ENCODE data around the gene SLC5A11. TPM values are rescaled to one million over a fixed set of nuclear protein-coding genes. Genes with fewer than 3 reads are reported as not detected.

Gene SLC5A11
- total and polyA plus RNA-seq, 2 donors: 0.09 to 0.14 TPM

DNA sequence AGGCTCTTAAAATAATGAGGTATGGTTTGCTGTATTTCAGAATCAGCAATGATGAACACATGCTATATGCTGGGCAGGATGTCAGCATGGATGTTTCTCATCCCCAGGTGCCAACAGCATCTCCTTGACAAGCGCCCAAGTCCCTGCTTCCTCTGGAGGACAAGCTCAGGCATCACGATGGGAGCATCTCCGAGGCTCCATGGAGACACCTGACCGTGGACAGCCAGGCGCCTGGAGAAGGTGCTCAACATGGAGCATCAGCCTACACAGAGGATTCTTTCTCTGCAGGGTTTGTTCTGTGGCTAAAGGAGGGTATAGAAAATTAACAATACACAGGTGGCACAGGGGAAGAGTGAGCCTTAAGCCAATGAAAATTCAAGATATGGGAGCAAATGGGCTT lies 72.1 kb downstream of the SLC5A11 start:
- Histone ChIP-seq H3K4me1 (ENCODE audit: control insufficient read depth in 2 of 2, insufficient read depth in 2 of 2, low read length in 2 of 2) (no peaks in the 10 kb centered on the region), H3K27ac (ENCODE audit: low read depth in 1 of 2, low read length in 1 of 2) (no peak overlapping the region), H3K36me3 (ENCODE audit: control insufficient read depth in 2 of 2, insufficient read depth in 2 of 2, low read length in 1 of 2) (peaks cover 11 to 21% of the 10 kb centered on the region in 2 donors)

DNA sequence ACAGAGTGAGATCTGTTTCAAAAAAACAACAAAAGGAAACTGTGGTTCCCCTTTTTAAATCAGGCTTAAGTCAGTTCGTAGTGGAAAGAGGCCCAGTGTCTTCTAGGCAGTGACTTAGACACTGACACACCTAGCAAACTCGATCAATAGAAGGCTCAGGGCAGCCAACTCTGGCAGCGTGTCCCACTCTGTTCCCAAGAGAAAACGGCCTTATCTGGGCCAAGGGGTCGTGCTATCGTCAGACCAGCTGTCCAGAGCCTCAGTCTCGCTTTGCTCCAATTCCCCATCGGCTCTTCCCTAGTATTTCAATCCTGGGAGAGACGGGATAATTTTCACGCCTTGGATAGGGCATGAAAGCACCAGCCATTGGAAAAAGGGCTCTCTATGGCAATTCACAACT lies 72.9 kb downstream of the SLC5A11 start:
- Histone ChIP-seq H3K4me3 (ENCODE audit: low read length in 2 of 2) (no peak overlapping the region), H3K36me3 (ENCODE audit: control insufficient read depth in 2 of 2, insufficient read depth in 2 of 2, low read length in 1 of 2) (peaks cover 11 to 26% of the 10 kb centered on the region in 2 donors), H3K27me3 (ENCODE audit: control insufficient read depth in 2 of 2, insufficient read depth in 1 of 2, low read length in 1 of 2) (no peaks in the 10 kb centered on the region), H3K4me1 (ENCODE audit: control insufficient read depth in 2 of 2, insufficient read depth in 2 of 2, low read length in 2 of 2) (no peaks in the 10 kb centered on the region), H3K9me3 (ENCODE audit: control insufficient read depth in 2 of 2, insufficient read depth in 1 of 2, low read length in 1 of 2) (no peaks in the 10 kb centered on the region), H3K27ac (ENCODE audit: low read depth in 1 of 2, low read length in 1 of 2) (no peak overlapping the region)
- WGBS: 92% methylated on average over 10 of the region's 10 CpGs
- no peak for DNase-seq (ENCODE audit: low read depth in 6 of 9, low spot score in 9 of 9)

More for the DNA sequence above, 72.1 kb downstream of the SLC5A11 start:
- no peak overlapping the region for H3K4me3 ChIP-seq (ENCODE audit: low read length in 2 of 2)
- H3K27me3 ChIP-seq (ENCODE audit: control insufficient read depth in 2 of 2, insufficient read depth in 1 of 2, low read length in 1 of 2): no peaks in the 10 kb centered on the region
- no peaks in the 10 kb centered on the region for H3K9me3 ChIP-seq (ENCODE audit: control insufficient read depth in 2 of 2, insufficient read depth in 1 of 2, low read length in 1 of 2)
- no peak for DNase-seq (ENCODE audit: low read depth in 6 of 9, low spot score in 9 of 9)
- 97% methylated on average over 5 of the region's 5 CpGs for WGBS

DNA sequence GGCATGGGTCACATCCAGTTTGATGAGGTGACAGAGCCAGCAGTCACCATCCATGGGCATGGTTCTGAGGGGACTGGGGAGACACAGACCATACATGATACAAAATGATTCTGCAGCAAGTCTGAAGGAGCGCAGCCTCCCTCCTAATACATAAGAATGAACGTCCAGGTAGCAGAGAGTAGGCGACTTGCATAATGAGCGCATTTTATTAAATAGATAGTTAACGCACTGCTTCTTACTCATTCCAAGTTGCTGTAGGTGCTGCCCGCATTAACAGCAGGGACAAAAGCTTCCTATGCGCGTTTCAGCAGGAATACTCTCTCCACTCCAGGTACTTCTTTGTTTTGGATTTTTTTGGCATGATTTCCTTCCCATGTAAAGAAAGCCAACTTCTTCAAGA lies 73.8 kb downstream of the SLC5A11 start:
- Histone ChIP-seq H3K9me3 (ENCODE audit: control insufficient read depth in 2 of 2, insufficient read depth in 1 of 2, low read length in 1 of 2) (no peaks in the 10 kb centered on the region), H3K27me3 (ENCODE audit: control insufficient read depth in 2 of 2, insufficient read depth in 1 of 2, low read length in 1 of 2) (no peaks in the 10 kb centered on the region), H3K27ac (ENCODE audit: low read depth in 1 of 2, low read length in 1 of 2) (no peak overlapping the region), H3K4me3 (ENCODE audit: low read length in 2 of 2) (no peak overlapping the region), H3K4me1 (ENCODE audit: control insufficient read depth in 2 of 2, insufficient read depth in 2 of 2, low read length in 2 of 2) (no peaks in the 10 kb centered on the region), H3K36me3 (ENCODE audit: control insufficient read depth in 2 of 2, insufficient read depth in 2 of 2, low read length in 1 of 2) (peaks cover 11 to 27% of the 10 kb centered on the region in 2 donors)
- no peak for DNase-seq (ENCODE audit: low read depth in 6 of 9, low spot score in 9 of 9)
- 98% methylated on average over 8 of the region's 8 CpGs for WGBS

- no peak overlapping the region for H3K27ac ChIP-seq (ENCODE audit: low read depth in 1 of 2, low read length in 1 of 2)
- no peaks in the 10 kb centered on the region for H3K9me3 ChIP-seq (ENCODE audit: control insufficient read depth in 2 of 2, insufficient read depth in 1 of 2, low read length in 1 of 2)
- no peaks in the 10 kb centered on the region for H3K4me1 ChIP-seq (ENCODE audit: control insufficient read depth in 2 of 2, insufficient read depth in 2 of 2, low read length in 2 of 2)
- over 99% methylated on average over 3 of the region's 3 CpGs for WGBS
- no peak overlapping the region for H3K4me3 ChIP-seq (ENCODE audit: low read length in 2 of 2)
- DNase-seq (ENCODE audit: low read depth in 6 of 9, low spot score in 9 of 9): no peak
- peaks cover 11 to 27% of the 10 kb centered on the region in 2 donors for H3K36me3 ChIP-seq (ENCODE audit: control insufficient read depth in 2 of 2, insufficient read depth in 2 of 2, low read length in 1 of 2)
- H3K27me3 ChIP-seq (ENCODE audit: control insufficient read depth in 2 of 2, insufficient read depth in 1 of 2, low read length in 1 of 2): no peaks in the 10 kb centered on the region
Observed at GRCh38 chr16:24920568-24920967, 74.8 kb downstream of the SLC5A11 start.

DNA sequence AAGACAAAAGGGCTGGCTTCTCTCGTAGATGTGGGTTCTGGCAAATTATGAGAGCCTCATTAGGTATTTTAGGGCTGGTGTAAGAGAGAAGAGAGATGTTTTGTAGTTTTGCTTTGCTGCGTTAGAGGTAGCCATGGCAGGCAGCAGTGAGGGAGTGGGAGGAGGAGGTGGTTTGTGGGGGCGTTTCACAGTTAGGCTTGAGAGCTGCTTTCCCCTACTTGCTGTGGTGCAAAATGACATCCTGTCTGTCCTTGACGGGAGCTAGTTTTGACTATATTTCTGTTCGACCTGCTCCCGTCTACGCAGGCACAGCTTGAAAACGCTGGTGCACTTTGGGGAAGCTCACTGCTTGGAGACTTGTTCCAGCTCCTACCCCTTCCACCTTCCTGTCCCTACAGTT lies 75.5 kb downstream of the SLC5A11 start:
- Histone ChIP-seq H3K4me3 (ENCODE audit: low read length in 2 of 2) (no peak overlapping the region), H3K27me3 (ENCODE audit: control insufficient read depth in 2 of 2, insufficient read depth in 1 of 2, low read length in 1 of 2) (no peaks in the 10 kb centered on the region), H3K4me1 (ENCODE audit: control insufficient read depth in 2 of 2, insufficient read depth in 2 of 2, low read length in 2 of 2) (no peaks in the 10 kb centered on the region), H3K36me3 (ENCODE audit: control insufficient read depth in 2 of 2, insufficient read depth in 2 of 2, low read length in 1 of 2) (peaks cover 11 to 27% of the 10 kb centered on the region in 2 donors), H3K9me3 (ENCODE audit: control insufficient read depth in 2 of 2, insufficient read depth in 1 of 2, low read length in 1 of 2) (no peaks in the 10 kb centered on the region), H3K27ac (ENCODE audit: low read depth in 1 of 2, low read length in 1 of 2) (no peak overlapping the region)
- peak in 3 of 9 donors; percentile 3 to 12 (median 5) for DNase-seq (ENCODE audit: low read depth in 6 of 9, low spot score in 9 of 9)
- 94% methylated on average over 8 of the region's 8 CpGs for WGBS

- Histone ChIP-seq H3K27me3 (ENCODE audit: control insufficient read depth in 2 of 2, insufficient read depth in 1 of 2, low read length in 1 of 2) (no peaks in the 10 kb centered on the region), H3K27ac (ENCODE audit: low read depth in 1 of 2, low read length in 1 of 2) (no peak overlapping the region), H3K4me3 (ENCODE audit: low read length in 2 of 2) (no peak overlapping the region), H3K4me1 (ENCODE audit: control insufficient read depth in 2 of 2, insufficient read depth in 2 of 2, low read length in 2 of 2) (no peaks in the 10 kb centered on the region), H3K9me3 (ENCODE audit: control insufficient read depth in 2 of 2, insufficient read depth in 1 of 2, low read length in 1 of 2) (no peaks in the 10 kb centered on the region), H3K36me3 (ENCODE audit: control insufficient read depth in 2 of 2, insufficient read depth in 2 of 2, low read length in 1 of 2) (peaks cover 8 to 26% of the 10 kb centered on the region in 2 donors)
- DNase-seq (ENCODE audit: low read depth in 6 of 9, low spot score in 9 of 9): no peak
- WGBS: 98% methylated on average over 2 of the region's 2 CpGs
Observed at GRCh38 chr16:24925163-24925562, 79.4 kb downstream of the SLC5A11 start.

DNA sequence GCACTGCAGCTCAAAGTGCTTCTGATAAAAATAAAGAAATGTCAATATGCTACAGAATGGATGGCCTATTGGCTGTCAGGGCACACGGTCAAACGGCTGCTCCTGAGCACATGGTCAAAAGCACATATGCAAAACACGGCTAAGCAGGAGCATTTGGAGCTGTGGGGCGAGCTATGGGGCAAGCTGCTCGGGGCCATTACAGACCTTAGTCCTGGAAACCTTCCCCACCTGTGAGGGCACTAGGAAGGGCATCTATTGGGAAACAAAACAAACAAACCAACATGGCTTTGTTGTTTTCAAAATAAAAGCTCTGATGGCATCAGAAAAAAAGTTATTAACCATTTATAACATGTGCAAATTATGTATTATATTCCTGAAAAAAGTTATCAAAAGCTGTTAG lies 83.6 kb downstream of the SLC5A11 start:
- DNase-seq (ENCODE audit: low read depth in 6 of 9, low spot score in 9 of 9): no peak
- H3K27ac ChIP-seq (ENCODE audit: low read depth in 1 of 2, low read length in 1 of 2): no peak overlapping the region
- H3K27me3 ChIP-seq (ENCODE audit: control insufficient read depth in 2 of 2, insufficient read depth in 1 of 2, low read length in 1 of 2): no peaks in the 10 kb centered on the region
- 98% methylated on average over 5 of the region's 5 CpGs for WGBS
- H3K9me3 ChIP-seq (ENCODE audit: control insufficient read depth in 2 of 2, insufficient read depth in 1 of 2, low read length in 1 of 2): no peaks in the 10 kb centered on the region
- H3K4me1 ChIP-seq (ENCODE audit: control insufficient read depth in 2 of 2, insufficient read depth in 2 of 2, low read length in 2 of 2): no peaks in the 10 kb centered on the region
- peaks cover 17 to 36% of the 10 kb centered on the region in 2 donors for H3K36me3 ChIP-seq (ENCODE audit: control insufficient read depth in 2 of 2, insufficient read depth in 2 of 2, low read length in 1 of 2)
- H3K4me3 ChIP-seq (ENCODE audit: low read length in 2 of 2): no peak overlapping the region

GRCh38 chr16:24930440-24930839 lies 84.7 kb downstream of the SLC5A11 start:
- H3K27ac ChIP-seq (ENCODE audit: low read depth in 1 of 2, low read length in 1 of 2): no peak overlapping the region
- H3K27me3 ChIP-seq (ENCODE audit: control insufficient read depth in 2 of 2, insufficient read depth in 1 of 2, low read length in 1 of 2): no peaks in the 10 kb centered on the region
- no peak overlapping the region for H3K4me3 ChIP-seq (ENCODE audit: low read length in 2 of 2)
- WGBS: 99% methylated on average over 6 of the region's 6 CpGs
- H3K4me1 ChIP-seq (ENCODE audit: control insufficient read depth in 2 of 2, insufficient read depth in 2 of 2, low read length in 2 of 2): no peaks in the 10 kb centered on the region
- peaks cover 24 to 46% of the 10 kb centered on the region in 2 donors for H3K36me3 ChIP-seq (ENCODE audit: control insufficient read depth in 2 of 2, insufficient read depth in 2 of 2, low read length in 1 of 2)
- DNase-seq (ENCODE audit: low read depth in 6 of 9, low spot score in 9 of 9): no peak
- H3K9me3 ChIP-seq (ENCODE audit: control insufficient read depth in 2 of 2, insufficient read depth in 1 of 2, low read length in 1 of 2): no peaks in the 10 kb centered on the region

DNA sequence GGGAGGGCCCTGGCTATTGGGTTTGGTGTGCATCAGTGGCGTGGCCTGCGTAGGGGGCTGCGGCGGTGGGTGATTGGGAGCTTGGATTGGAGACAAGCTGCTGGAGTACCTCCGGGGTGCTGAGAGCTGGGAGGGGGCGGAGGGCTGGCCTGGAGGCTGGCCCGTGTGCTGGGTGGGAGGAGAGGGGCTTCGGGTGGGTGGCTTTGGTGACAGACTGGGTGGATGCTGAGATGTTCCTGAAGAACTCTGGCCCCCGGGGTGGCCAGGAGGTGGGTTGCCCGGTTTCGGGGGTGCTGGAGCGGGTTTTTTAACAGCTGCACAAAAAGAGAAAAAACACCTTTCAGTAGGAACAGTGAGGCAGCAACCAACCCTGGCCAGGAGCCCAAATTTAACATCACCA lies 85.3 kb downstream of the SLC5A11 start:
- H3K27ac ChIP-seq (ENCODE audit: low read depth in 1 of 2, low read length in 1 of 2): no peak overlapping the region
- DNase-seq (ENCODE audit: low read depth in 6 of 9, low spot score in 9 of 9): no peak
- H3K9me3 ChIP-seq (ENCODE audit: control insufficient read depth in 2 of 2, insufficient read depth in 1 of 2, low read length in 1 of 2): no peaks in the 10 kb centered on the region
- H3K4me3 ChIP-seq (ENCODE audit: low read length in 2 of 2): no peak overlapping the region
- H3K4me1 ChIP-seq (ENCODE audit: control insufficient read depth in 2 of 2, insufficient read depth in 2 of 2, low read length in 2 of 2): no peaks in the 10 kb centered on the region
- over 99% methylated on average over 12 of the region's 12 CpGs for WGBS
- no peaks in the 10 kb centered on the region for H3K27me3 ChIP-seq (ENCODE audit: control insufficient read depth in 2 of 2, insufficient read depth in 1 of 2, low read length in 1 of 2)
- peaks cover 30 to 49% of the 10 kb centered on the region in 2 donors for H3K36me3 ChIP-seq (ENCODE audit: control insufficient read depth in 2 of 2, insufficient read depth in 2 of 2, low read length in 1 of 2)

DNA sequence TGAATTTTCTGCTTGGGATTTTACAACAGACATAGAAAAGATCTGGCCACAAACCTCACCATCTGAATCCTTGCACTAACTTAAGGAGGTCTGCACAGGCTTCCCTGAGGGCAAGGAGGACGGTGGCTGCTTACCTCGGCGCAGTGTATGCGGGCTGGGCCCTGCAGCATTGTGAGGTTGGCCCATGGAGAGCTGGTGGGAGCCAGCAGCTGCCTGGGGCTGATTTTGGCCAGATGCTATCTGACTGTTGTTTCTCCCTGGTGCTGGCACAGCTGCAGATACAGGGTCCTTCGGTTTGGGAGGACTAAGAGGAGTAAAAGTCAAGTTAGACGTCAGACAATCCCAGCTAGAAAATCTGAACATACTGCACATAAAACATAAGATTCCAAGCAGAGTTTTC lies 89.6 kb downstream of the SLC5A11 start:
- Histone ChIP-seq H3K36me3 (ENCODE audit: control insufficient read depth in 2 of 2, insufficient read depth in 2 of 2, low read length in 1 of 2) (peaks cover 42 to 59% of the 10 kb centered on the region in 2 donors), H3K4me3 (ENCODE audit: low read length in 2 of 2) (no peak overlapping the region), H3K27me3 (ENCODE audit: control insufficient read depth in 2 of 2, insufficient read depth in 1 of 2, low read length in 1 of 2) (no peaks in the 10 kb centered on the region), H3K27ac (ENCODE audit: low read depth in 1 of 2, low read length in 1 of 2) (no peak overlapping the region), H3K4me1 (ENCODE audit: control insufficient read depth in 2 of 2, insufficient read depth in 2 of 2, low read length in 2 of 2) (no peaks in the 10 kb centered on the region), H3K9me3 (ENCODE audit: control insufficient read depth in 2 of 2, insufficient read depth in 1 of 2, low read length in 1 of 2) (no peaks in the 10 kb centered on the region)
- WGBS: 98% methylated on average over 6 of the region's 6 CpGs
- no peak for DNase-seq (ENCODE audit: low read depth in 6 of 9, low spot score in 9 of 9)

Measured in thymus (tissue), 11 donors.